GM18502 (cell line): ENCODE measurements around the gene JPT1.

ENCODE experiments used
- ATAC-seq: cut with Tn5 transposase; IDR thresholded peaks from one replicate; pipeline ENCODE4 v1.9.1; 2021; ENCODE audit warnings: mild to moderate bottlenecking; ENCODE audit not compliant: unreplicated experiment, poor library complexity

Gene JPT1

DNA sequence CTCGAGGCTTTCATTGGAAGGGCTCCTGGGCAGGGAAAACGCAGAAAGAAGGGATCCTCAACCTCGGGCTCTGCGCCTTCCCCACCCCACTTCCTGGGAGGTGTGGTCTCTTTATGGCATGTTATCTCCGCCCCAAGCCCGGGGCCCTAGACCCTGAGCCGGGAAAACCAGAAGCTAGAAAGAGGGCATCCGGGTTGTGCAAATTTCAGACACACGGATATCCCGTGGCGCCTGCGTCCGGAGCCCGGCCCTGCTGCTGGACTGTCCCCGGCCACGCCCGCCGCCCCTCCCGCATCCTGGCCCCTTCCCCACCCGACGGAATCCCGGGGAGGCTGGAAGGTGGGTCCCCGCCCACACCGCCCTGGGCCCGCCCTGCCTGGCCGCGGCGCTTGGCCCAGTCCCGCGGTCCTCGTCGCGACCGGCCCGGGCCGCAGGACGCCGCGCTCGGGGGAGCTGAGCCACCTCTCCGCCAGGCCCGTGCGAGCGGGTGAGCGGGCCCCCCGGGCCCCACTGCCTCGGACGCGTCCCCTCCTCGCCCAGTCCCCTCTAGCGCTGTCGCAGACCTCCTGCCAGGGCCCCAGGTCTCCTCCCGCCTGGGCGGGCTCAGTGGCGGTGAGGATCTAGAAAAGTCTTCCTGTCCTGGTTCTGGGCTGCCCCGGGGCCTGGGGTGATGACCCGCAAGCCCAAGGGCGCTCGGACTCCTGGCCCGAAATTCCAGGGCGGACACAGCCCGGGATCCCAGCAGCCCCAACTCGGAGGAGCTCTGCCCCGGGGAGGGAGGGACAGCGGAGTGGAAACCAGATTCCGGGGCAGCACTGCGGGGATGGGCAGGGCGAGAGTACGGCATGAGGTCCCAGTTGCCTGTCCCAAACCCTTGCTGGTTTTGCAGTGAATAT lies 66.5 kb downstream of the JPT1 start, which contains the start of gene SLC16A5:
SLC16A5 (plus strand) TSS at position 397 of the 896 bp plus-strand sequence. CDS start 5,683 bp downstream, outside the sequence.
- peak; percentile 53 for ATAC-seq

DNA sequence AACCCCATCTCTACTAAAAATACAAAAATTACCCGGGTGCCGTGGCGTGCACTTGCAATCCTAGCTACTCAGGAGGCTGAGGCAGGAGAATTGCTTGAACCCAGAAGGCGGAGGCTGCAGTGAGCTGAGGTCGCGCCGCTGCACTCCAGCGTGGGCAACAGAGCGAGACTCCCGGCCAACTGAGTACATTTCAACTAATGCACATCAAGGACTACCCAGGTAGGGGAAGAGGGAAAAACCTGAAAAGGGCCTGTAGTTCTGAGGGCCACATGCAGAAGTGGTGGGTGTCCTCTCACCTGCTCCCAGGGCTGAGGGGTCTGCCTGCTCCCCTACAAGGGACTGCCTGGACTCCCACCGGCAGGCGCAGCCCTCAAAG lies 67.1 kb downstream of the JPT1 start:
- ATAC-seq: no peak

DNA sequence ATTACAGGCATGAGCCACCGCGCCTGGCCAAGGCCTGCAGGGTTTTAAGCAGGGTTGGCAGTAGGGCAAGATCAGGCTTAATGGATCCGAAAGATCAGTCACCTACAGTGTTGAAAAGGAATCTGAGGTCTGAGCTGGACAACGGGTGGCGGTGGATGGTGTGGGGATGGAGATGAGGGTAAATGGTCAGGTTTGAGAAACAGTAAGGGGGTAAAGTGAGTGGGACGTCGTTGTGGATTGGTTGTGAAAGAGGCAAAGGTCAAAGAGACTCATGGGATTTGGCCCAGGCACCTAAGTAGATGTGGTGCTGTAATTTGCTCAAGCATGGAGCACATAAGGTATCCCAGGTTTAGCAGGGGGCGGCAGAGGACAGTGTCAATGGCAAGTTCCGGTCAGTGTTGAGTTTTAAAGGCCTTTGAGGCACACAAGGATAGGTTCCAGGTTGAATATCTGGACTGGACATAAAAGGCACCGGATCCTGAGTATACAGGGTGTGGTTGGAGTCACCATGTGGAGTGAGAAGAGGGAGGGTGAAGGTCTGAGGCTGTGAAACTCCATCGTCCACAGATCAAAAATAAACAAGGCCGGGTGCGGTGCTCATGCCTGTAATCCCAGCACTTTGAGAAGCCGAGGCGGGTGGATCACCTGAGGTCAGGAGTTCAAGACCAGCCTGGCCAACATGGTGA lies 67.7 kb downstream of the JPT1 start:
- ATAC-seq: no peak
